ENCODE measurements around the gene BCL2L12. TPM values are rescaled to one million over a fixed set of nuclear protein-coding genes. Genes with fewer than 3 reads are reported as not detected.

Gene BCL2L12
- total RNA-seq, 2 experiments from 2014 or later, result 87.2 to 89.1 TPM

DNA sequence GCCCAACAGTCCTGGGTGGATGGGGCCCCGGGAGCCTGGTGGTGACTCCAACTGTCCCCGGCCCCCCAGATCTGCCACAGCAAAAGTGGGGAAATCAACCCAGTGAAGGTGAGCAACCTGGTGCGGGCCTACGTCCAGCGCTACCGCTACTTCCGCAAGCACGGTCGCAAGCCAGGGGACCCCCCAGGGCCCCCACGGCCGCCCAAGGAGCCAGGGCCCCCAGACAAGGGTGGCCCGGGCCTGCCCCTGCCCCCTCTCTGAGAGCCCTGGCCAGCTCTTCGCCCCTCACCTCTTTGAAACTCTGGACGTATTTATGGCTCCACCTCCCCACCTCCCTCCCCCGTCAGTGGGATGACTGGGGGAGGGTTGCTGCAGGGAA, 7.6 kb upstream of the BCL2L12 start:
- no peaks in the 10 kb centered on the region for H3K27me3 Mint-ChIP-seq
- DNase-seq, result no peak
- intact Hi-C loops (cut with micrococcal nuclease), result no loop called here
- no peaks in the 10 kb centered on the region for H3K9me3 Mint-ChIP-seq
- H3K27ac Mint-ChIP-seq, result no peak overlapping the region
- ChIA-PET CTCF (interaction anchor here (2.2 kb wide), 1 partner anchor 21 kb away, joined by 5 read pairs; no protein-coding TSS in a partner anchor), POLR2A (no interaction called here)
- H3K36me3 Mint-ChIP-seq, result peaks cover 37% of the 10 kb centered on the region
- peaks cover 10% of the 10 kb centered on the region for H3K4me1 Mint-ChIP-seq (ENCODE audit: low read depth)
- H3K4me3 Mint-ChIP-seq, result no peak overlapping the region

DNA sequence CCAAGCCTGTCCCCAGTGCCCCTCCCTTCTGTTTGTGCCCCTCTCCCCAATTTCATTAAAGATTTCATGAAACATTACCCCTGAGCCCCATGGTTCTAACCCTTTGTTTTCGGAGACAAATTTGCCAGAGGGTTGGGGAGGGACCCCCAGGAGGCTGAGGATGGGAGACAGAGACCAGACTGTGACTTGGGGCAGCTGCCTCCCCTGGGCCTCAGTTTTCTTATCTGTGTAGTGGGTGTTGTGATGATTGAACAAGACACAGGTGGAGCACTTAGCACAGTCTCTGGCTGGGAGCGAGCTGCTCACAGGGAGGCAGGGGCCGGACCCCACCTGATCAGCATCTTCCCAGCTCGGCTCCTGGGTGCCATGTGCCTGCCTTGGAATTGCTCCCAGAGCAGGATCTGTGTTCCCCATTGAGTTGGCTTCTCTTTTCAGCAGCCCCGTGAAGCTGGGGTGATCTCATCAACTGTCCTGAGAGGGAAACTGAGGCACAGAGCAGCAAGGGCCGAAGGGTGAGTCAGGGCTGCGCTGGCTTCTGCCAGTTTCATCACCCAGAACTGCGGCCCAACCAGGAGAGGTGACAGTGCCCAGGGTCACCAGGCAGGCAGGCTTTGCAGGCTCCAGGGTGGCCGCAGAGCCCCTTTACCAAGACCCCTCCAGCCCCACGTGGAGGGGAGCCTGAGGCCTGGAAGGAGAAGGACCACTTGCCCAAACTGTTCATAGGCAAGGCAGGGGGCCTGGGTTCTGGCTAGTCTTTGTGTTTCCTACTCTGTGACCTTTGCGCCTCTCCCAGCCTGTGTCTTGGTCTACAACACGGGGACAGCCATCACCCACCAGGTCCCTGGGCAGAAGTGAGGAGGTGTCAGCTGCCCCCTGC, 6.9 kb upstream of the BCL2L12 start:
- H3K36me3 Mint-ChIP-seq, result peaks cover 37% of the 10 kb centered on the region
- no peaks in the 10 kb centered on the region for H3K27me3 Mint-ChIP-seq
- intact Hi-C loops (cut with micrococcal nuclease), result no loop called here
- ChIA-PET CTCF (interaction anchor here (1.2 to 2.2 kb wide), 2 partner anchors 13 to 20 kb away, joined by 4 to 5 read pairs; no protein-coding TSS in a partner anchor), POLR2A (no interaction called here)
- no peak overlapping the region for H3K4me3 Mint-ChIP-seq
- no peaks in the 10 kb centered on the region for H3K9me3 Mint-ChIP-seq
- H3K4me1 Mint-ChIP-seq (ENCODE audit: low read depth), result peaks cover 17% of the 10 kb centered on the region
- DNase-seq, result no peak
- no peak overlapping the region for H3K27ac Mint-ChIP-seq

- Mint-ChIP-seq H3K9me3 (no peaks in the 10 kb centered on the region), H3K36me3 (peaks cover 33% of the 10 kb centered on the region), H3K4me3 (no peak overlapping the region), H3K27ac (no peak overlapping the region), H3K4me1 (ENCODE audit: low read depth) (peaks cover 21% of the 10 kb centered on the region), H3K27me3 (no peaks in the 10 kb centered on the region)
- ChIA-PET POLR2A (interaction anchor here (0.9 kb wide), 1 partner anchor 16 kb away, joined by 3 read pairs; no protein-coding TSS in a partner anchor), CTCF (interaction anchor here (1.2 to 2.5 kb wide), 3 partner anchors 11 to 24 kb away, joined by 3 to 14 read pairs (median 4); no protein-coding TSS in a partner anchor)
- intact Hi-C loops (cut with micrococcal nuclease), result no loop called here
- DNase-seq, result no peak
Measured at GRCh38 chr19:49660338-49660961, 5.3 kb upstream of the BCL2L12 start.

DNA sequence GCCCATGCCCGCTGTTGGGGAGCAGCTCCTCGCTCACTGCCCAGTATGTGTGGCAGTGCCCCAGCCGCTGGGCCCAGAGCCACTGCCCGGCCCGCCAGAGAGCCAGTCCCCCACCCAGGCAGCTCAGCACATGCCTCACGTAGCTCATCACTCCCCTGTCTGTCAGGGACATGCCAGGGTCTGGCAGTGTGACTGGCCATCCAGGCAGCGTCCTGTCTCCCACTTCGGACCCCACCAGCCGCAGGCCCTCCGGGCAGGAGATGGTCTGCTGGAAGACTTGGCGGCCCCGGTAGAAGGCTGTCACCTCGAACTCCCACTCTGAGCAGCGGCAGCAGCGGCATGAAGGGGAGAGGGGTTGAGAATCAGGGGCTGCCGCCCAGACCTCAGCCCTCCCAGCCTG, 3.7 kb upstream of the BCL2L12 start:
- ChIA-PET CTCF (interaction anchor here (2.5 kb wide), 1 partner anchor 10 kb away, joined by 14 read pairs; no protein-coding TSS in a partner anchor), POLR2A (interaction anchor here (0.7 kb wide), 1 partner anchor 15 kb away, joined by 3 read pairs; no protein-coding TSS in a partner anchor)
- no peaks in the 10 kb centered on the region for H3K27me3 Mint-ChIP-seq
- no peaks in the 10 kb centered on the region for H3K9me3 Mint-ChIP-seq
- DNase-seq, result no peak
- no peak overlapping the region for H3K4me3 Mint-ChIP-seq
- peaks cover 32% of the 10 kb centered on the region for H3K36me3 Mint-ChIP-seq
- no peak overlapping the region for H3K27ac Mint-ChIP-seq
- peaks cover 28% of the 10 kb centered on the region for H3K4me1 Mint-ChIP-seq (ENCODE audit: low read depth)
- intact Hi-C loops (cut with micrococcal nuclease), result no loop called here

- Mint-ChIP-seq H3K36me3 (peaks cover 27% of the 10 kb centered on the region), H3K4me3 (peak overlapping the region; percentile 99), H3K9me3 (no peaks in the 10 kb centered on the region), H3K27me3 (no peaks in the 10 kb centered on the region), H3K4me1 (ENCODE audit: low read depth) (peaks cover 35% of the 10 kb centered on the region), H3K27ac (peak overlapping the region; percentile 96)
- no peak for DNase-seq
- intact Hi-C loops (cut with micrococcal nuclease), result no loop called here
- POLR2A ChIA-PET, result interaction anchor here (1.7 to 3.6 kb wide), 3 partner anchors 8 to 21 kb away, joined by 5 to 29 read pairs (median 20); partner anchors contain the start of genes PRMT1 and SCAF1
- CTCF ChIA-PET, result interaction anchor here (0.7 to 3.3 kb wide), 5 partner anchors 9 to 55 kb away, joined by 3 to 31 read pairs (median 7); partner anchors contain the start of gene PRMT1
Measured at GRCh38 chr19:49663224-49663623, 2.5 kb upstream of the BCL2L12 start.

- peaks cover 28% of the 10 kb centered on the region for H3K36me3 Mint-ChIP-seq
Measured at GRCh38 chr19:49664171-49665035, 1.3 kb upstream of the BCL2L12 start.

DNA sequence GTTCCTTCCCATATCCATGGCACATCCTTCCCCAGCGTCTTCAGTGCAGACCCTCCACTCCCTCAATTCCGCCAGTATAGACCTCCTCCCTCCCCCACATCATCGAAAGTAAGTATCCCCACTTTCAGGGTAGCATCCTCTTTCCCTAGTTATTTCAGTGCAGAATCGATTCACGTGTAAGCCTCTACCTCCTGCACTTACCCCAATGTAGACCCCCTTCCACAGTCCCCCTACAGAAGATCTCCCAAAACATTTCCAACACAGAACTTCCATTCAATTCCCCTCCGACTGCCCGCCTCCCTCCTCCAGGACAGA, 740 bp upstream of the BCL2L12 start:
- Mint-ChIP-seq H3K4me1 (ENCODE audit: low read depth) (peaks cover 32% of the 10 kb centered on the region), H3K27me3 (no peaks in the 10 kb centered on the region), H3K27ac (peak overlapping the region; percentile 96), H3K9me3 (no peaks in the 10 kb centered on the region), H3K4me3 (peak overlapping the region; percentile 99), H3K36me3 (peaks cover 28% of the 10 kb centered on the region)
- intact Hi-C loops (cut with micrococcal nuclease), result loop anchor here (1.0 kb wide), 2 partner anchors 11 to 75 kb away; no protein-coding TSS in a partner anchor
- ChIA-PET CTCF (interaction anchor here (1.1 to 3.3 kb wide), 3 partner anchors 12 to 25 kb away, joined by 5 to 31 read pairs (median 6); partner anchors contain the start of genes PRMT1 and RRAS), POLR2A (interaction anchor here (1.3 to 3.6 kb wide), 6 partner anchors 10 to 73 kb away, joined by 3 to 29 read pairs (median 9); partner anchors contain the start of genes PRMT1, RRAS and SCAF1)
- DNase-seq, result no peak

More at GRCh38 chr19:49664171-49665035, 1.3 kb upstream of the BCL2L12 start:
- peak overlapping the region; percentile 96 for H3K27ac Mint-ChIP-seq
- CTCF ChIA-PET, result interaction anchor here (0.6 to 3.3 kb wide), 8 partner anchors 9 to 302 kb away, joined by 3 to 31 read pairs (median 4); partner anchors contain the start of genes PRMT1 and RRAS
- H3K4me3 Mint-ChIP-seq, result peak overlapping the region; percentile 99
- DNase-seq, result peak; percentile 96
- no peaks in the 10 kb centered on the region for H3K27me3 Mint-ChIP-seq
- H3K9me3 Mint-ChIP-seq, result no peaks in the 10 kb centered on the region
- POLR2A ChIA-PET, result interaction anchor here (0.5 to 3.6 kb wide), 7 partner anchors 9 to 131 kb away, joined by 3 to 29 read pairs (median 5); partner anchors contain the start of genes PRMT1, RRAS and SCAF1
- intact Hi-C loops (cut with micrococcal nuclease), result loop anchor here (1.0 kb wide), 3 partner anchors 12 to 74 kb away; partner anchors contain the start of gene RRAS
- peaks cover 32% of the 10 kb centered on the region for H3K4me1 Mint-ChIP-seq (ENCODE audit: low read depth)

DNA sequence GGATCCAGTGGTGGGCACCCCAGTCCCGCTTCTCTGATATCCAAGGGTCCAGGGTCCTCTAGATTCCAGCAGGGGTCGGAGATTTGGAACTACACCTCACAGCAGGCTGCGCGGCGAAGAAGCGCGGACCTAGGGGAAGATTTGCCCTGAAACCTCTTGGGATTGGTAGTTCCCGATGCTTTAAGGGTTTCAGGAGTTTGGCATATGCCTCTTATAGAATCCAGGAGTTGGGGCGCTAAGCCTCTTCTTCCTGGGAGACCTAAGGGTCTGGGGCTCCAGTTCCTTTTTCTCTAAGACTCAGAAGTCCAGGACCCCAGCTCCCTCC, 349 bp downstream of the BCL2L12 start:
- ChIA-PET POLR2A (interaction anchor here (1.3 to 3.6 kb wide), 4 partner anchors 10 to 74 kb away, joined by 3 to 29 read pairs (median 8); partner anchors contain the start of genes PRMT1 and RRAS), CTCF (interaction anchor here (3.3 kb wide), 1 partner anchor 11 kb away, joined by 31 read pairs; the partner anchor contains the start of gene PRMT1)
- peaks cover 32% of the 10 kb centered on the region for H3K4me1 Mint-ChIP-seq (ENCODE audit: low read depth)
- intact Hi-C loops (cut with micrococcal nuclease), result no loop called here
- H3K36me3 Mint-ChIP-seq, result peaks cover 26% of the 10 kb centered on the region
- DNase-seq, result no peak
- H3K4me3 Mint-ChIP-seq, result peak overlapping the region; percentile 99
- H3K27me3 Mint-ChIP-seq, result no peaks in the 10 kb centered on the region
- H3K27ac Mint-ChIP-seq, result peak overlapping the region; percentile 96
- no peaks in the 10 kb centered on the region for H3K9me3 Mint-ChIP-seq

DNA sequence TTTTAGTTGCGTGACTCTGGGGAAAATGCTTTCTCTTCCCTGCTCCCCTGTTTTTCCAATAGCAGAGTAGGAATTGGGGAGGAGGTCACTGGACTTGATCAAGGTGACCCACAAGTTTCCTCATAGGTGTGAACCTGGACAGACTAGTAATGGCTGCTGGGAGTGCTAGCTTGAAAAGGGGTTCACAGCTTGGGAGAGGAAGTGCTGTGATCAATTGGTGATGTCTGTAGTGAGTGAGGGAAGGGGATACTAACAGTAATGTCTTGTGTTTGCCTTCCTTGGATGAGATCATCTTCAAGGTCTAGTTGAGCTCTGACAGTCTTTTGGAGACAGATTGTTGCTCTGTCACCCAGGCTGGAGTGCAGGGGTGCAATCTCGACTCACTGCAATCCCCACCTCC, 1.7 kb downstream of the BCL2L12 start:
- H3K27me3 Mint-ChIP-seq, result no peaks in the 10 kb centered on the region
- H3K4me3 Mint-ChIP-seq, result peak overlapping the region; percentile 99
- peaks cover 29% of the 10 kb centered on the region for H3K36me3 Mint-ChIP-seq
- ChIA-PET CTCF (interaction anchor here (1.1 to 1.3 kb wide), 2 partner anchors 13 kb away, joined by 4 to 5 read pairs; no protein-coding TSS in a partner anchor), POLR2A (interaction anchor here (0.8 kb wide), 1 partner anchor 27 kb away, joined by 4 read pairs; the partner anchor contains the start of gene RRAS)
- DNase-seq, result no peak
- no peaks in the 10 kb centered on the region for H3K9me3 Mint-ChIP-seq
- H3K4me1 Mint-ChIP-seq (ENCODE audit: low read depth), result peaks cover 38% of the 10 kb centered on the region
- H3K27ac Mint-ChIP-seq, result peak overlapping the region; percentile 51
- intact Hi-C loops (cut with micrococcal nuclease), result no loop called here

DNA sequence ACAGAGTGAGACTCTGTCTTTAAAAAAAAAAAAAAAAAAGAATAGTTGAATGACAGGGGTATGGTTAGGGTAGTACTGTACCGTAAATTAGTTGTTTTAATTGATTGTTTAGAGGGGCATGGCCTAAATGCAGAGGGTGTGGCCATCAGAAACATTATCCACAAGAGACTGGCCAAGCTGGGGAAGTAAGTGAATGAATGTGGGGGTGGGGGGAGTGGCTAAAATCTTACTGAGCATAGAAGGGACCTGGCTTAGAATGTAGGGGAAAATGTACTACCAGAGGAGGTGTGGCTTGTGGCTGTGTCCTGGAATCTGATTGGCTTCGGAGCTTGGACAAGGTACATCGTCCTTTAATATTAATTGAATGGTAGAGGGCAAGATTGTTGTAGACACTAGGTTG, 3.8 kb downstream of the BCL2L12 start:
- no peak for DNase-seq
- H3K4me3 Mint-ChIP-seq, result no peak overlapping the region
- no peaks in the 10 kb centered on the region for H3K27me3 Mint-ChIP-seq
- no peaks in the 10 kb centered on the region for H3K9me3 Mint-ChIP-seq
- H3K4me1 Mint-ChIP-seq (ENCODE audit: low read depth), result peaks cover 20% of the 10 kb centered on the region
- ChIA-PET POLR2A (no interaction called here), CTCF (interaction anchor here (3.8 kb wide), 1 partner anchor 27 kb away, joined by 26 read pairs; the partner anchor contains the start of gene SCAF1)
- intact Hi-C loops (cut with micrococcal nuclease), result no loop called here
- H3K36me3 Mint-ChIP-seq, result peaks cover 19% of the 10 kb centered on the region
- no peak overlapping the region for H3K27ac Mint-ChIP-seq

All from activated CD4-positive, alpha-beta memory T cell treated with anti-CD3 and anti-CD28 coated beads for 36 hours (primary cell).